ENCODE results near the gene SUCNR1. TPM values are rescaled to one million over a fixed set of nuclear protein-coding genes. Genes with fewer than 3 reads are reported as not detected.

SUCNR1 gene
- total RNA-seq, 1 experiment from 2014 or later, result 0.07 TPM

DNA sequence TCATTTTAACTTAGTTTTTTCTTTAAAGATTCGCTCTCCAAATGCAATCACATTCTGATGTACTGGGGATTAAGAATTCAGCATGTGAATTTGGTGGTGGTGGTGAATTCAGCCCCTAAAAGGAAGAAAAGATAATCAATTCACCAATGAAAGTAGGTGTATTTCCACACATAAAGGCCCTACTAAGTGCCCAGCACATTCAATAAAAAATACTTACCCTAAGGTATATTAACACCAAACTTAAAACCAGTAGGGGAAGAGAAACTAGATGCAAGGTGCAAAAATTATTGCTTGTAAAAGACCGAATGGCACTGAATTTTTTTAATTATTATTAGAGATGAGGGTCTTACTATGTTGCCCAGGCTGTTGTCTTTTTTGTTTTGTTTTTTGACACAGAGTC lies 16.8 kb upstream of the SUCNR1 start:
- DNase-seq, result no peak
- H3K4me3 Mint-ChIP-seq (ENCODE audit: low read depth, unreplicated experiment), result no peak overlapping the region
- H3K27ac Mint-ChIP-seq (ENCODE audit: unreplicated experiment), result peak overlapping the region; percentile 34
- H3K4me1 Mint-ChIP-seq (ENCODE audit: low read depth, unreplicated experiment), result peaks cover 56% of the 10 kb centered on the region
- H3K9me3 Mint-ChIP-seq (ENCODE audit: low read depth, unreplicated experiment), result no peaks in the 10 kb centered on the region
- no peaks in the 10 kb centered on the region for H3K27me3 Mint-ChIP-seq (ENCODE audit: unreplicated experiment)
- no TSS peak for BruUV-seq (replicated peaks)
- CTCF ChIA-PET, result no interaction called here
- H3K36me3 Mint-ChIP-seq (ENCODE audit: insufficient read depth, unreplicated experiment), result peaks cover 15% of the 10 kb centered on the region
- TF ChIP-seq, protein P1, sequence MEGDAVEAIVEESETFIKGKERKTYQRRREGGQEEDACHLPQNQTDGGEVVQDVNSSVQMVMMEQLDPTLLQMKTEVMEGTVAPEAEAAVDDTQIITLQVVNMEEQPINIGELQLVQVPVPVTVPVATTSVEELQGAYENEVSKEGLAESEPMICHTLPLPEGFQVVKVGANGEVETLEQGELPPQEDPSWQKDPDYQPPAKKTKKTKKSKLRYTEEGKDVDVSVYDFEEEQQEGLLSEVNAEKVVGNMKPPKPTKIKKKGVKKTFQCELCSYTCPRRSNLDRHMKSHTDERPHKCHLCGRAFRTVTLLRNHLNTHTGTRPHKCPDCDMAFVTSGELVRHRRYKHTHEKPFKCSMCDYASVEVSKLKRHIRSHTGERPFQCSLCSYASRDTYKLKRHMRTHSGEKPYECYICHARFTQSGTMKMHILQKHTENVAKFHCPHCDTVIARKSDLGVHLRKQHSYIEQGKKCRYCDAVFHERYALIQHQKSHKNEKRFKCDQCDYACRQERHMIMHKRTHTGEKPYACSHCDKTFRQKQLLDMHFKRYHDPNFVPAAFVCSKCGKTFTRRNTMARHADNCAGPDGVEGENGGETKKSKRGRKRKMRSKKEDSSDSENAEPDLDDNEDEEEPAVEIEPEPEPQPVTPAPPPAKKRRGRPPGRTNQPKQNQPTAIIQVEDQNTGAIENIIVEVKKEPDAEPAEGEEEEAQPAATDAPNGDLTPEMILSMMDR (IDR thresholded peaks at IDR 0.05; ENCODE audit: unreplicated experiment), result no peak
- intact Hi-C loops (cut with micrococcal nuclease; ENCODE audit: unreplicated experiment), result loop anchor here (5.0 to 10.0 kb wide), 3 partner anchors 61 to 588 kb away; no protein-coding TSS in a partner anchor

DNA sequence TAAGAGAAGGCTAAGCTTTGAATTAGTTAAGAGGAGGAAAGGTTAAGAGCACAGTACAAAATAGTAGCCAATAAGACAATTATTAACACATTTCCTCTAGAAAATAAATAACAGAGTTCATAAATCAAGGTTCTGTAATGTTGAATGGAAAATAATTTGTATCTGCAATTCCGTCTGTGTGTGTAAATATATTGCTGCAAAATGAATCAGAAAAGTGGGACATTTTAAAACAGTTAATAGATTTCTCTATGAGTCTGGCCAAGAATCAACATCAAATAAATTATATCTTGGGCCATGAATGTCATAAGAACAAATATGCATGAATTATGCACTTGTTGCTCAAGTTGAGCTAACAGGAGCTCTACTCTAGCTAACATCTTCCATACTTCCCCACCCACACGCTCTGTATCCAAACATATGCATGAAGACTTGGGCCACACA lies 14.2 kb upstream of the SUCNR1 start:
- intact Hi-C loops (cut with micrococcal nuclease; ENCODE audit: unreplicated experiment), result loop anchor here (5.0 to 10.0 kb wide), 3 partner anchors 58 to 586 kb away; no protein-coding TSS in a partner anchor
- Mint-ChIP-seq H3K9me3 (ENCODE audit: low read depth, unreplicated experiment) (no peaks in the 10 kb centered on the region), H3K27ac (ENCODE audit: unreplicated experiment) (peak overlapping the region; percentile 31), H3K4me1 (ENCODE audit: low read depth, unreplicated experiment) (peaks cover 64% of the 10 kb centered on the region), H3K27me3 (ENCODE audit: unreplicated experiment) (no peaks in the 10 kb centered on the region), H3K36me3 (ENCODE audit: insufficient read depth, unreplicated experiment) (peaks cover 15% of the 10 kb centered on the region), H3K4me3 (ENCODE audit: low read depth, unreplicated experiment) (peak overlapping the region; percentile 4)
- BruUV-seq (replicated peaks), result no TSS peak
- peak; percentile 39 for DNase-seq
- CTCF ChIA-PET, result interaction anchor here (0.6 to 1.9 kb wide), 4 partner anchors 17 to 696 kb away, joined by 3 to 5 read pairs (median 4); no protein-coding TSS in a partner anchor
- TF ChIP-seq, protein P1 (IDR thresholded peaks at IDR 0.05; ENCODE audit: unreplicated experiment), result no peak

DNA sequence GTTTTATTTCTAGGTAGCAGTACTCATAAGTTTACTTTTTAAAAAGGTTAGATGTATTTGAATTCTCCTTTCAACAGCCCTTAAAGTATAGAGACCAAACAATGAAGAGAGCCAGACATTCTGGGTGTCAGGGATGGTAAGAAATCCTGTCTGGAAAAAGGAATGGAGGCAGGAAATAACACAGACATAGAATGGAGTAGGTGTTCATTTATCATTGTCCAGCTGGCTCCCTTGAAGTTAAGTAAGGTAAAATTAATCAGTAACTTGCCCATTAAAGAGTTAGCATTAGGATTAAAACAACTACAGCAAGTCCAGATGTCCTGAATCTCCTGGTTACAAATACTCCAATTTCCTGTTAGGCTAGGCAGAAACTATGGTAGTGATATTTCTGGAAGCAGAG lies 13.5 kb upstream of the SUCNR1 start:
- BruUV-seq (replicated peaks), result no TSS peak
- Mint-ChIP-seq H3K27me3 (ENCODE audit: unreplicated experiment) (no peaks in the 10 kb centered on the region), H3K4me3 (ENCODE audit: low read depth, unreplicated experiment) (no peak overlapping the region), H3K27ac (ENCODE audit: unreplicated experiment) (peak overlapping the region; percentile 31), H3K36me3 (ENCODE audit: insufficient read depth, unreplicated experiment) (peaks cover 15% of the 10 kb centered on the region), H3K9me3 (ENCODE audit: low read depth, unreplicated experiment) (no peaks in the 10 kb centered on the region), H3K4me1 (ENCODE audit: low read depth, unreplicated experiment) (peaks cover 65% of the 10 kb centered on the region)
- TF ChIP-seq, protein P1 (IDR thresholded peaks at IDR 0.05; ENCODE audit: unreplicated experiment), result no peak
- CTCF ChIA-PET, result interaction anchor here (0.6 to 1.9 kb wide), 4 partner anchors 16 to 460 kb away, joined by 3 to 5 read pairs (median 3); no protein-coding TSS in a partner anchor
- DNase-seq, result no peak
- intact Hi-C loops (cut with micrococcal nuclease; ENCODE audit: unreplicated experiment), result loop anchor here (5.0 to 10.0 kb wide), 3 partner anchors 57 to 585 kb away; no protein-coding TSS in a partner anchor

DNA sequence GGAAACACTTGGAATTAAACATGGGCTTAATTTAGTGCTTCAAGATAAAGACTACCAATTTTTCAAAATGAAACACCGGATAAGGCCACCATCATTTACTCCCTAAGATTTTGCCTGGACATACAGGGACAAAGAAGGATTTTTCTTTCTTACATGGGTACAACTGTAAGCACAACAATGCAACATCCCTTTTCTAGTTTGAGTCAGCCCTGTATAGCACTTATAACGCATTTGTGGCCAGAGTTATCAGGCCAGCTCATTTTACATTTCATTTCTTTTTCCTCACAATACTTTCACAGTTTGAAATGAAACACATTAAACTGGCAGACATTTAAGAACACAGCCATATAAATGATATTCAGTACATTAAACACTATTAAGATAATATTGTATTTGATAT lies 9.8 kb upstream of the SUCNR1 start:
- Mint-ChIP-seq H3K27ac (ENCODE audit: unreplicated experiment) (no peak overlapping the region), H3K36me3 (ENCODE audit: insufficient read depth, unreplicated experiment) (peaks cover 6% of the 10 kb centered on the region), H3K9me3 (ENCODE audit: low read depth, unreplicated experiment) (peaks cover 2% of the 10 kb centered on the region), H3K4me1 (ENCODE audit: low read depth, unreplicated experiment) (peaks cover 59% of the 10 kb centered on the region), H3K4me3 (ENCODE audit: low read depth, unreplicated experiment) (no peak overlapping the region), H3K27me3 (ENCODE audit: unreplicated experiment) (no peaks in the 10 kb centered on the region)
- CTCF ChIA-PET, result no interaction called here
- BruUV-seq (replicated peaks), result no TSS peak
- TF ChIP-seq, protein P1 (IDR thresholded peaks at IDR 0.05; ENCODE audit: unreplicated experiment), result no peak
- no peak for DNase-seq
- intact Hi-C loops (cut with micrococcal nuclease; ENCODE audit: unreplicated experiment), result no loop called here

Measured in Calu3 (cell line).